IMR-90 (cell line): Measurements from ENCODE around the gene SH3RF3. TPM values are rescaled to one million over a fixed set of nuclear protein-coding genes. Genes with fewer than 3 reads are reported as not detected.

ENCODE experiments used
- ATAC-seq: fragments of 200-7000 bp; cut with Tn5 transposase; 2 replicates; pipeline ENCODE4 v1.9.1; 2020; ENCODE audit warnings: low read depth, mild to moderate bottlenecking, moderate library complexity
- BruUV-seq: library from RNA; stranded (reverse); fragments of 400-500 nt; replicated peaks from 2 replicates; lab custom pipeline; 2021; lab: Mats Ljungman, UMichigan
- CTCF ChIA-PET: fragments of 300-600 bp; formaldehyde crosslinking; extraction: SDS; loops from one replicate; lab custom pipeline; 2021; ENCODE audit warnings: antibody characterized with exemption; lab: Yijun Ruan, JAX
- POLR2A ChIA-PET: fragments of 300-600 bp; sonication (Branson Sonifier 250); formaldehyde crosslinking; loops from one replicate; lab custom pipeline; 2022; ENCODE audit warnings: antibody characterized with exemption; ENCODE audit not compliant: unreplicated experiment; lab: Charles Lee
- DNase-seq: peaks from one replicate; pipeline ENCODE4 v3.0.0; 2013
- H2AFZ ChIP-seq: replicated peaks from 2 replicates; pipeline ENCODE3; 2013; ENCODE audit warnings: low read length, mild to moderate bottlenecking; ENCODE audit not compliant: poor library complexity
- H2AK5ac ChIP-seq: 2 replicates; pipeline ENCODE4 v1.6.1; 2013; ENCODE audit warnings: low read depth, low read length, inconsistent platforms
- H2AK9ac ChIP-seq: replicated peaks from 2 replicates; pipeline ENCODE3; 2013; ENCODE audit warnings: mild to moderate bottlenecking, low read depth, low read length, moderate library complexity; ENCODE audit not compliant: poor library complexity
- H2BK120ac ChIP-seq: 2 replicates; pipeline ENCODE4 v1.6.1; 2013; ENCODE audit warnings: low read depth, low read length, inconsistent platforms
- H2BK15ac ChIP-seq: 3 replicates; pipeline ENCODE4 v1.6.1; 2013; ENCODE audit warnings: low read depth, low read length, inconsistent platforms
- H2BK20ac ChIP-seq: 2 replicates; pipeline ENCODE4 v1.6.1; 2013; ENCODE audit warnings: low read depth, mild to moderate bottlenecking, inconsistent platforms, low read length, moderate library complexity
- H2BK5ac ChIP-seq: 2 replicates; pipeline ENCODE4 v1.6.1; 2013; ENCODE audit warnings: mild to moderate bottlenecking, low read depth, low read length, inconsistent platforms; ENCODE audit not compliant: poor library complexity, severe bottlenecking
- H3K14ac ChIP-seq: replicated peaks from 2 replicates; pipeline ENCODE4 v1.6.1; 2013; ENCODE audit warnings: low read depth, low read length, inconsistent platforms
- H3K18ac ChIP-seq: 2 replicates; pipeline ENCODE4 v1.6.1; 2013; ENCODE audit warnings: low read depth, low read length, control low read depth
- H3K23ac ChIP-seq: 2 replicates; pipeline ENCODE4 v1.6.1; 2013; ENCODE audit warnings: low read depth, low read length, inconsistent platforms
- H3K27ac ChIP-seq: 2 replicates; pipeline ENCODE4 v1.5.1; 2013; ENCODE audit warnings: mild to moderate bottlenecking, control low read depth, low read length; ENCODE audit not compliant: insufficient read depth
- H3K27me3 ChIP-seq: 2 replicates; pipeline ENCODE4 v1.6.1; 2013; ENCODE audit warnings: low read length; ENCODE audit not compliant: control insufficient read depth, insufficient read depth
- H3K36me3 ChIP-seq: 2 replicates; pipeline ENCODE4 v1.6.1; 2013; ENCODE audit warnings: low read length, mixed read lengths; ENCODE audit not compliant: control insufficient read depth, insufficient read depth
- H3K4ac ChIP-seq: 2 replicates; pipeline ENCODE4 v1.6.1; 2013; ENCODE audit warnings: low read depth, low read length, inconsistent platforms
- H3K4me1 ChIP-seq: 2 replicates; pipeline ENCODE4 v1.6.1; 2013; ENCODE audit warnings: low read length, mixed read lengths; ENCODE audit not compliant: control insufficient read depth, insufficient read depth
- H3K4me2 ChIP-seq: 2 replicates; pipeline ENCODE4 v1.6.1; 2013; ENCODE audit warnings: low read depth, mild to moderate bottlenecking, control low read depth, low read length, moderate library complexity
- H3K4me3 ChIP-seq: 2 replicates; pipeline ENCODE4 v1.5.1; 2013; ENCODE audit warnings: low read depth, mild to moderate bottlenecking, control low read depth, low read length, moderate library complexity; ENCODE audit not compliant: insufficient read depth
- H3K56ac ChIP-seq: 2 replicates; pipeline ENCODE4 v1.6.1; 2013; ENCODE audit warnings: low read length, inconsistent platforms; ENCODE audit not compliant: insufficient read depth; ENCODE audit errors: extremely low read depth
- H3K79me1 ChIP-seq, 2 experiments: 2 replicates each; pipeline ENCODE4 v1.6.1; 2013; ENCODE audit warnings: low read length in 2 of 2, inconsistent platforms in 1 of 2, low read depth in 1 of 2
- H3K9ac ChIP-seq: 2 replicates; pipeline ENCODE4 v1.6.1; 2013; ENCODE audit warnings: low read depth, low read length, control low read depth
- H3K9me1 ChIP-seq: 2 replicates; pipeline ENCODE4 v1.6.1; 2013; ENCODE audit warnings: low read length, inconsistent platforms; ENCODE audit not compliant: insufficient read depth
- H3K9me3 ChIP-seq: 2 replicates; pipeline ENCODE4 v1.6.1; 2013; ENCODE audit warnings: low read length; ENCODE audit not compliant: control insufficient read depth, insufficient read depth
- H4K20me1 ChIP-seq: 2 replicates; pipeline ENCODE4 v1.6.1; 2013; ENCODE audit warnings: low read length, inconsistent platforms; ENCODE audit not compliant: insufficient read depth
- H4K5ac ChIP-seq: 2 replicates; pipeline ENCODE4 v1.6.1; 2013; ENCODE audit warnings: mild to moderate bottlenecking, low read depth, low read length, control low read depth
- H4K8ac ChIP-seq, 2 experiments: 2 replicates each; pipeline ENCODE4 v1.6.1; 2013; ENCODE audit warnings: low read depth in 2 of 2, low read length in 2 of 2, control low read depth in 1 of 2, inconsistent platforms in 1 of 2
- H4K91ac ChIP-seq: 2 replicates; pipeline ENCODE4 v1.6.1; 2013; ENCODE audit warnings: low read depth, low read length, inconsistent platforms; ENCODE audit not compliant: insufficient read depth
- CEBPB ChIP-seq: IDR thresholded peaks from 2 replicates; pipeline ENCODE4 v1.6.1; 2012; ENCODE audit warnings: low read depth, low read length, improper control_type of control experiment
- CHD1 ChIP-seq: IDR thresholded peaks from 2 replicates; pipeline ENCODE4 v1.6.1; 2012; ENCODE audit warnings: low read depth, low read length, improper control_type of control experiment
- FOS ChIP-seq: fragments of 150-350 bp; IDR thresholded peaks from 2 replicates; pipeline ENCODE4 v1.6.1; 2016; ENCODE audit warnings: low read depth, low read length
- MAZ ChIP-seq: IDR thresholded peaks from 2 replicates; pipeline ENCODE4 v1.6.1; 2012; ENCODE audit warnings: low read depth, mild to moderate bottlenecking, low read length, improper control_type of control experiment, moderate library complexity, borderline replicate concordance
- RAD21 ChIP-seq: IDR thresholded peaks from 2 replicates; pipeline ENCODE4 v1.6.1; 2012; ENCODE audit warnings: low read length, improper control_type of control experiment
- RCOR1 ChIP-seq: IDR thresholded peaks from 2 replicates; pipeline ENCODE4 v1.6.1; 2012; ENCODE audit warnings: mild to moderate bottlenecking, low read length, improper control_type of control experiment; ENCODE audit not compliant: insufficient replicate concordance
- SMC3 ChIP-seq: fragments of 150-350 bp; IDR thresholded peaks from 2 replicates; pipeline ENCODE4 v1.6.1; 2016; ENCODE audit warnings: low read depth, mild to moderate bottlenecking, antibody characterized with exemption, low read length, moderate library complexity
- WGBS, 2 experiments: methylation state at CpG; one replicate each; pipeline versions ENCODE4 v1.1.5 to v1.1.7; 2013; ENCODE audit warnings: missing lambda C conversion rate in 2 of 2; ENCODE audit not compliant: insufficient read length in 1 of 2; ENCODE audit errors: extremely low coverage in 2 of 2; 5-methylcytosine and 5-hydroxymethylcytosine counted together
- dilution Hi-C: fragments of 300-500 bp; cut with HindIII; formaldehyde crosslinking; loops from one replicate; pipeline ENCODE4 v1.14.3; 2018; ENCODE audit warnings: low sequenced_read_pairs; ENCODE audit not compliant: unreplicated experiment
- in situ Hi-C: fragments of 300-500 bp; cut with MboI; formaldehyde crosslinking; loops from 3 replicates; pipeline ENCODE4 v1.14.3; 2019; ENCODE audit warnings: low sequenced_read_pairs, inconsistent platforms, mixed read lengths
- intact Hi-C: fragments of 100-400 bp; cut with micrococcal nuclease; formaldehyde crosslinking; loops from 2 replicates; pipeline ENCODE4 v1.10.0; 2022
- polyA plus RNA-seq, 3 experiments: library from polyadenylated mRNA; depleted of rRNA; stranded (reverse); fragments of >200 nt; gene quantifications; 2 replicates each; pipeline ENCODE4 v1.2.3, GENCODE V29; 2012; ENCODE audit warnings: low replicate concordance in 1 of 3
- total RNA-seq: library from RNA; depleted of rRNA; stranded (reverse); fragments of >200 nt; gene quantifications from 2 replicates; pipeline ENCODE4 v1.2.3, GENCODE V29; 2012
- TF ChIP-seq, protein P1 (sequence below): fragments of 150-350 bp; IDR thresholded peaks from 2 replicates; pipeline ENCODE4 v1.6.1; 2017; ENCODE audit warnings: mild to moderate bottlenecking, antibody characterized with exemption, low read length, low read depth

The SH3RF3 gene
- total and polyA plus RNA-seq, 2 of the 4 experiments (the other 2 are of a cell fraction) = 3.4 to 5.3 TPM

DNA sequence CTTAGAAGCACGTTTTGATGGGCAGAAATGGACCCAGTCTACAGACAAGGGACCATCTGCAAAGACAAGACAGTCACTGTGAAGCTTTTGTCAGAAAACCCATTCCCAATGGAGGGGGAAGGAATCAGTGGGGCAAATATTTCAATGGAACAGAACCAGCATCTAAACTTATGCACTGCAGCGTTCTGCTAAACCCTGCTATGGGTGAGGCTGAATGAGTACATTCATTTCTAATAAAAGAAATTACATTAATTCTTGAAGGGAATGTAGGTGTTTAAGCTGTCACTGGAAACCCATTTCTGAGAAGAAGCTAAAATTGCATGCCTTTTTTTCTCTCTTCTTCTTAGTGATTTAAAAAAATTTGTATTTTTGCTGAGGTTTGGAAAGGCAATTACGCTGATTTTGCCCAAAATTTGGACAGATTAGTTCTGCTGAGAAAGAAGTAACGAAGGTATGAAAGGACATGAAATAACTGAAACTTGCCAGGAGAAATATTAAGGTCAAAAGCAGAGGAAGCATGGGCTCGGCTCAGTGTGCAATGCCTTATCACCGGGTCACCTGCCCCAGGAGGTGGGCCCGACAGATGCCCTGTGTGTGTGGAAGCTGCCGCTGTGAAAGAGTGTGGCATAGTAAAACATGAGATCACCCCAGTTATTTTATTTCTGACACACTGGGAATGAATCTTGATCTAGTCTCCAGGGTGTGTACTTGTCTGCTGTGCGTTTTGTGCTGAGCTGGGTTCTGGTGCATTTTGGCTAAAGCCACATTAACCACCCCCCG, 24.2 kb downstream of the SH3RF3 start:
- TF ChIP-seq SMC3 (no peak), CHD1 (no peak), CEBPB (no peak), RAD21 (no peak), RCOR1 (no peak), FOS (no peak), MAZ (no peak)
- TF ChIP-seq, protein P1, sequence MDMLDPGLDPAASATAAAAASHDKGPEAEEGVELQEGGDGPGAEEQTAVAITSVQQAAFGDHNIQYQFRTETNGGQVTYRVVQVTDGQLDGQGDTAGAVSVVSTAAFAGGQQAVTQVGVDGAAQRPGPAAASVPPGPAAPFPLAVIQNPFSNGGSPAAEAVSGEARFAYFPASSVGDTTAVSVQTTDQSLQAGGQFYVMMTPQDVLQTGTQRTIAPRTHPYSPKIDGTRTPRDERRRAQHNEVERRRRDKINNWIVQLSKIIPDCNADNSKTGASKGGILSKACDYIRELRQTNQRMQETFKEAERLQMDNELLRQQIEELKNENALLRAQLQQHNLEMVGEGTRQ = no peak
- Histone ChIP-seq H3K18ac (no peak overlapping the region), H3K27ac (no peak overlapping the region), H3K4me3 (no peak overlapping the region), H4K5ac (no peak overlapping the region), H4K20me1 (peaks cover 96% of the 10 kb centered on the region), H3K56ac (no peak overlapping the region), H3K9me3 (no peaks in the 10 kb centered on the region), H3K9me1 (peaks cover 24% of the 10 kb centered on the region), H2BK5ac (no peak overlapping the region), H4K8ac (no peak overlapping the region), H2AK5ac (no peak overlapping the region), H3K4me1 (peaks cover 10% of the 10 kb centered on the region), H2BK120ac (no peak overlapping the region), H3K4me2 (no peak overlapping the region), H3K36me3 (no peaks in the 10 kb centered on the region), H2AFZ (no peak overlapping the region), H3K9ac (no peak overlapping the region), H4K91ac (no peak overlapping the region), H3K27me3 (no peaks in the 10 kb centered on the region), H2AK9ac (no peak overlapping the region), H3K79me1 (peaks cover 65 to 95% of the 10 kb centered on the region in 2 experiments), H3K14ac (no peak overlapping the region), H2BK20ac (no peak overlapping the region), H3K4ac (no peak overlapping the region), H2BK15ac (no peak overlapping the region), H3K23ac (no peak overlapping the region)
- in situ Hi-C loops = no loop called here
- DNase-seq (no peak), ATAC-seq (no peak)
- ChIA-PET POLR2A (no interaction called here), CTCF (no interaction called here)
- 93% methylated on average over 3 of the region's 10 CpGs; no CpG with 5 or more reads in 1 of the 2 experiments for WGBS, 2 experiments
- dilution Hi-C loops = no loop called here
- intact Hi-C loops = no loop called here
- no TSS peak for BruUV-seq
